ENCODE results near the gene GNPAT.
A peak's percentile ranks its signal among the peaks of the same experiment; 100 is the strongest.
"Not testable (repeated sequence)": the region's sequence is repeated elsewhere in the genome, so short reads cannot be mapped to it uniquely, and the experiment has no call there.

The GNPAT gene

DNA sequence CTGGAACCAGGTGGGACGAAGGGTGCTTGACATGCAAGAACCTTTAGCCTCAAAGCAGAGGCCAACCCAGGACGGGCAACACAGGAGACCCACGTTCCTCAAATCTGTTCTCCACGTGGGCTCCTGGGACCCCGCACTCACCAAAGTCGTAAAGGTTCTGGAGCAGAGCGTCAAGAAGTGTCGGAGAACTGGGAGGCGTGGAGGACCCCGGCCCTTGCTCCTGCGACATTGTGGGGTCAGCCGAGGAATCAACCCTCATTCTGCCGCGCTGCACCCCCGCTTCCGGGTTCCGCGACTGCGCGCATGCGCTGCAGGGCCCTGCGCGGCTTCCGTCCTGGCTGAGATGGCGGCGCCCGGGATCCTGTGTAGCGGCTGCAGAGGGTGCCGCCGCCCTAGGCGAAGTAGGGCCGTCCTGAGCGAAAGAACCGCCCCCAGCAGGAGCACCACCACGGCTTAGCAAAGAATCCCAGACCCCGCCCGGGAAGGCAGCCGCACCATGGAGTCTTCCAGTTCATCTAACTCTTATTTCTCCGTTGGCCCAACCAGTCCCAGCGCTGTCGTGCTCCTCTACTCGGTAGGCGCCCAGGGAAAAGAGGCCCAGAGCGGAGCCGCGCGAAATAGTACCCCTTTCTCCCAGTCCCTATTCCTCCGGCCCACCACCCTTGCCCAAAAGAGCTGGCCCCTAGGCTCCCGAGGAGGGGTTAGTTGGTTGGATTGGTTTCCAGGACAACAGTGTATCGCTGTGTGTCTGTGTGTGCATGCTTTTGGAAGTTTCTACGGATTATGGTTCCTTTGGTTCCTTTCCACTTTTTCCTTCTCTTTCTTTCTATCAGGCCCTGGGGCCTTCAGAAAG is at the start of gene GNPAT:
Gene GNPAT (plus strand): TSS at position 330 of the 853 bp plus-strand sequence. CDS start 167 bp downstream, at position 497.
- peak; percentile 91 to 92 for DNase-seq

DNA sequence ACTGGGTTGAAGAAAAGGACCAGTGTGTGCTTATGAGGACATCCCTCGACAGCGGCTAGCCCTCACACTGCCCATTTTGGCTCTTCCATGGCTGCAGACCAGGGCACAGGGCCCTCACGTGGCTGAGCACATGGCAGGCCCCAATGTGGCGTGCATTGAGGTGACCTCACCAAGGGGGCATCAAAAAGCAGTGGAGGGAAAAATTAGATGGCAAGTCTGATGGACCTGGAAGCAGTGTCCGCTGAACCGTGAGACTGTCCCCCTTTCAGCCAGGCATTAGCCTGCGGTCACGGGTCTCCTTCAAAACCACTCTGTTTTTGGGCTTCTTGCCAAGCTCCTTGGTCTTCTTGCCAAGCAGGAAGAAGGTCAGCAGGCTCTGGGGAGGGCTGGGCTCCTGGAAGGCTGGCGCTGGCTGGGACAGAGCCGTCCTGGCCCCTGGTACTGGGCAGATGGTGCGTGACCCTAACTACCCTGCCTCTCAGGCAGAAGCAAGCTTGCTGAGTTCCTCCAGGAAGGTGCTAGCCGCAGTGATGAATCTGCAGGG is 48.3 kb upstream of the GNPAT start:
- DNase-seq: no peak

DNA sequence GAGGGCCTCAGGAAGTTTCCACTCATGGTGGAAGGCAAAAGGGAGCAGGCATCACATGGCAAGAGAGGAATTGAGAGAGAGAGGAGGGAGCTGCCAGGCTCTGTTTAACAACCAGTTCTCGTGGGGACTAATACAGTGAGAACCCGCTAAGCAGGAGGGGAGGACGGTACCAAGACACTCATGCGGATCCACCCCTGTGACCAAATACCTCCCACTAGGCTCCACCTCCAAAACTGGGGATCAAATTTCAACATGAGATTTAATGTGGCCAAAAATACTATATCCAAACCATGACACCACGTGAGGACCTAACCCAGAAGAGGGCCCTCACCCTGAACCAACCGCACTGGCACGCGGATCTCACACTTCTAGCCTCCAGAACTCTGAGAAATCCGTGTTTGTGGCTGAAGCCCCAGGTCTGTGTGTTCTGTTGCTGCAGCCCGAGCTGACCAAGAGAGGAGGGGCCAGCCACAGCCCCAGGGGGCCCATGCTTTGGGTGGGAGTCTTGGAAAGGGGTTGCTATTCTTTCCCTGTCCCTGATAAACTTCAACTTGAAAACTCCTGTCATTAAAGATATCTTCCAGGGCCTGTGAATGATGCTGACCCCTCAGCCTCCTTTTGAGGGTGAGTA is 47.2 kb upstream of the GNPAT start:
- DNase-seq: no peak

DNA sequence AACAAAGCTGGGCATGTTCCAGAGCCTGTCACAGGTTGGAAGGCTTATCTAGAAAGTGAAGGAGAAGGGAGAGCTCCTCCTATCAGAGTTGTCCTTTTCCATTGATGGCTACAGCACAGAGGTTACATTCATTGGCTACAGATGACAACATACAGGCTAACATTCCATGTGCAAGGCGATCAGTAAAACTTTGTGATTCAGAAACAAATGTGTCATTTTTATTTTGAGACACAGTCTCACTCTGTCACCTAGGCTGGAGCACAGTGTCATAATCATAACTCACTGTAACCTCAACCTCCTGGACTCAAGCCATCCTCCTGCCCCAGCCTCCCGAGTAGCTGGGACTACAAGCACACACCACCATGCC is 46.6 kb upstream of the GNPAT start:
- no peak for DNase-seq

DNA sequence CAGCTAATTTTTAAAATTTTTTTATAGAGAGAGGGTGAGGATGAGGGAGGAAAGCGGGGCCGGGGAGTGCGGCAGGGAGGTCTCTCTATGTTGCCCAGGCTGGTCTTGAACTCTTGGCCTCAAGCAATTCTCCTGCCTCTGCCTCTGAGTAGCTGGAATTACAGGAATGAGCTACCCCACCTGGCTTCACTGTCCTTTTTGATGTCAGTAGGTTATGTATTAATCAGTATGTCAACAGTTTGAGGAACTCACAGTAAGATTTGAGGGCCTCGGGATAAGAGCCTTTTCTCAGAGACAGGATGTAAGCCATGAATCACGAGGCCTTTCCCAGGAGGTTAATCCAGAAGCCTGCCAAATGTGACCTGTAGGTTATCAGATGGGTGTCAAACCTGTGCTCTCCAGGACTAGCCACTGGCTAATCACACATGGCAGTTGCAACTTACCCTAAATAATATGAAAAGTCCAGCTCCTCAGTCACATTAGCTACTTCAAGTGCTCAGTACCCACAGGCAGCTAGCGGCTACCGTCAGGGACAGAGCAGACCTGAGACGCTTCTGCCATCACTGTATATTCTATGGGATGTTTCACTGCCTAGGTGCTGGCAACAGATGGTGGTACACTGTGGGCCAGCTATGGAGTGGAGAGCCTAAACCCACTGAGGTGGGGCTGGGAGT is 46.0 kb upstream of the GNPAT start:
- no peak for DNase-seq

DNA sequence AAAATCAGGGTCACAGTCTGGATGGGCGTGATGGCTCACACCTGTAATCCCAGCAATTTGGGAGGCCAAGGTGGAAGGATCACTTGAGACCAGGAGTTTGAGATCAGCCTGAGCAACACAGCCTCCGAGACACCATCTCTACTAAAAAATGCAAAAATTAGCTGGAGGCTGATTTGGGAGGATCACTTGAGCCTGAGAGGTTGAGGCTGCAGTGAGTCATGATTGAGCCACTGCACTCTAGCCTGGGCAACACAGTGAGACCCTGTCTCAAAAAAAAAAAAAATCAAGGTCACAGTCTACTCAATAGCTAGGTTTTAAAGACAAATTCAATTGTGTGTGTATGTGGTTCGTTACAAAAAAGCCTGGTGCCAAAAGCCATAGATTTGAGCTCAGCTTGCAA is 44.7 kb upstream of the GNPAT start:
- DNase-seq: no peak

DNA sequence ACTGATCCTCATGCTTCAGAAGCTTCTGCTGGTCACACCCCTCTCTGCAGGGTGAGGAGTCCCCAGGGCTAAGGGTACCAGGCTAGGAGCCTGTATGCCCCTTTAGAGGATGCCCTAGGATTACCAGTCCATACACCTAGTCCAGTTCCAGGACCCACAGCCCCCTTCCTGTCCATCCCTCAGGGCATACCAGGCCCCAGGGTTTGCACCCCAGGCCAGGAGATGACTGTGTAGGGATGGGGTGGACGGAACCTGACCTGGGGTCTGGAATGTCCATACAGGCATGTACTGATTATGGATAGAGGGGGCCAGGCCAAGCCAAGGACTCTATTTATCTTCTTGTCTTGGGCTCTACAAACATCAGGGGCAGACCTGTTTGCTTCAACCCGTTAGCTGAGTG is 44.3 kb upstream of the GNPAT start:
- no peak for DNase-seq

DNA sequence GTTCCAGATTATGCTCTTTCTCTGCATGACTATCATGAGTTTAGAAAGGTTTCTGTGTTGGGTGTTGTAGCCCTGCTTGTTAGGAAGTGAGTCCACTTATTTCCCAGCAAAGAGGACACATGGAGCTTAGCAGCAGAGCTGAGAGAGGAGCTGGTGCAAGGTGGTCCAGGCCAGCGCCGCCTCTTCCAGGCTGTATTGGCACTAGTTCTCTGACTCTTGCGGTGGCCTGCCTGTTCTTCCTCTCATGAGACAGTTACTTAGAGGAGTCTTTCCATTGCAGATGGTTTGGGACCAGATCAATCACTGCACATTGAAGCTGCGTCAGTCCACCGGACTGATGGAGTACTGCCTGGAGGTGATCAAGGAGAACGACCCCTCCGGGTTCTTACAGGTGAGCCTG is 41.1 kb upstream of the GNPAT start:
- no peak for DNase-seq

DNA sequence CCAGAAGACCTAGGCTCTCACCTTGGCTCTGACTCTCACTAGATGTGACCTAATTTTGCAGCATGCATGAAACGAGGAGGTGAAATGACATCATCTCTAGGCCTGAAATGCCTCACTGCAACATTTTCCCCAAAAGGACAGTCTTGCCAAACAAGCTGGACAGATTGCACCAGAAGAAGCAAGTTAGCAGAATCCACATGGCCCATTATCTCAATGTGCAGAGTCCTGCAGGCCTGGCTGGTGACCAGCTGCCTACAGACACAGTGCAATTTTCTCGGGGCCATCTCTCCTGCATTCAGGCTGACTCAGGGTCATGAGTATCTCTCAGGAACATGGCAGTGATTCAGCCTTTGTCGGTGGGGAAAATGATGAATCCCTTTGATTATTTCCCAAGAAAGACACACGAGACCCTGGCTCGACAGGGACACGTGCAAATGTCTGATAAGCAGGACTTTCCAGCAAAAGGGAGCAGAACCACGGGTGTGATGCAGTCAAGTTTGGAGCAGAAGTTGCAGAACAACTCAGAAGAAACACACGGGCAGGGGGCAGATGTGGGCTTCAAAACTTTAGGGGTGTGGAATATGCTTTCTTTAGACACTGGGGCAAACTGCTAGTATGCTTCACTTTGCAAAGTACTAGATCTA is 40.5 kb upstream of the GNPAT start:
- DNase-seq: no peak

DNA sequence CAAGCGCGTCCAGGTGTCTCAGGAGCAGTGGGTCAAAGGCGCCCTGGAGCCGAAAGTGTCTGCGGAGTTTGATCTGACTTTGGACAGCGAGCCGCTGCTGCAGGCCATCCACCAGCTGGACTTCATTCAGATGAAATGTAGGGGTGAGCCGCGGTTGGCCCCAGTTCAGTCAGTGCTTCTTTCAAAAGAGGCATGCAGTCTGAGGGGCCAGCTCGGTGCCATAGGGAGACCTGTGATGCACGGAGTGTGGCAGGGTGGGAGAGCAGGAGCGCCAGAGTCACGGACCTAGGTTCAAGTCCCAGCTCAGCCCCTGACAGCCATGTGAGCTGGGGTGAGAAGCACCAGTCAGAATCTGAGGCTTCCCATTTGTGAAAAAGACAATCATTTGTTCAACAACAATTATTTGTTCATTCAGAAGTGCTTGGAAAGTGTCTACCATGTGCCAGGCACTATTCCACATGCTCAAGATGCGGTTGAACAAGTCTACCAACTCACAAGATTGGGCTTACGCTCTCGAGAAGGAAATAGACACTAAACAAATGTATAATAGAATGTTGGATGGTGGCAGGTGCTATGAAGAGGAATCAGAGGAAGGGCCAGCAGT is 39.5 kb upstream of the GNPAT start:
- DNase-seq: no peak

DNA sequence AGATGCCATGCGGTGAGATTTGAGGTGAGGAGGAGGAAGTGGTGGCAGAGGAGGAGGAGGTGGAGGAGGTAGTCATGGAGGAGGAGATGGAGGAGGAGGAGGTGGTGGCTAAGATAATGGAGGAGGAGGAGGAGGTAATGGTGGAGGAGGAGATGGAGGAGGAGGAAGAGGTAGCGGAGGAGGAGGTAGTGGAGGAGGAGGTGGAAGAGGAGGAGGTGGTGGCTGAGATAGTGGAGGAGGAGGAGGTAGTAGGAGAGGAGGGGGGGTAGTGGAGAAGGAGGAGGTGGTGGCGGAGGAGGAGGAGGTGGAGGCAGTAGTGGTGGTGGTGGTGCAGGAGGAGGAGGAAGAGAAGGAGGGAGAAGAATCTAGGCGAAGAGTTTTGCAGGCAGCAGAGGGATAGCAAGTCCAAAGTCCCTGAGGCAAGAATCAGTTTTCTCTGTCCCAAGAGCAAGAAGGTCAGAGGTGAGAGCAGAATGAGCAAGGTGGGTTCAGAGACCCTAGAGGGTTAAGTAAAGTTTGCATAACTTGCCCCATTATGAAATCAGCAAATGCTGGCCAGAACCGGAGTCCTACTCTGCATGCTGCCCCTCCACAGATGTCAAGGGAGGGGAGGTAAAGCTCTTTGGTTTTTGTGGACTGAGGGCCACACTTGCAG is 38.9 kb upstream of the GNPAT start:
- no peak for DNase-seq

DNA sequence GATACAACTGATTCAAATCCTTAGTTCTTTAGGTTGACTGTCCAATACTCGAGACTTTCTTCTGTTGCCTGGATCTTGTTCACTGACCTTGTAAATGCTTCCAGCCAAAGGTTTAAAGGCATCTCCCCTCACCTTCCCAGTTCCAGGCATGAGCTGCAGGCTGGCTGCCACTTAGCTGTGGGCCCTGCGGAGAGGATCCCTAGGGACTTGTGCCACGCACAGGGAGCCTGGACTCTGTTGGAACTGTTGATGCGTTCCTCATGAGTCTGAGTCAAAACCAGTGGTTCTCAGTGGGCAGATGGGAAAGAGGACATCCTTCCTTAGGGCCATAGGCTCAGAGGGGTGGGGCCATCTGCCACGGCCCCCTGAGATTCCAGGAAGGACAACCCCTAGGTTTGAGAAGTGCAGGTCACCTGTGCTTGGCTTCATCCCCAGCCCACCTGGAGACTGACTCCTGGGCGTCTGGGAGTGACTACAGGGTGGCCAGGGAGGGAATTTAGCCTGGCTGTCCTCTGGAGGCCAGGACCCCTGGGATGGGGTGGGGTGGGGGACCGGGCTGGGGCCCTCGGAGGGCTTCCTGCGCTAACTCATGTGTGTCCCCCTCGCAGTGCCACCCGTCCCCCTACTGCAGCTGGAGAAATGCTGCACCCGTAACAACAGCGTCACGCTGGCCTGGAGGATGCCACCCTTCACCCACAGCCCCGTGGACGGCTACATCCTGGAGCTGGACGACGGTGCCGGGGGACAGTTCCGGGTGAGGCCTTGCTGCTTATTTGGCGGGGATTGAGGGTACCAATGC is 37.6 kb upstream of the GNPAT start:
- no peak for DNase-seq

DNA sequence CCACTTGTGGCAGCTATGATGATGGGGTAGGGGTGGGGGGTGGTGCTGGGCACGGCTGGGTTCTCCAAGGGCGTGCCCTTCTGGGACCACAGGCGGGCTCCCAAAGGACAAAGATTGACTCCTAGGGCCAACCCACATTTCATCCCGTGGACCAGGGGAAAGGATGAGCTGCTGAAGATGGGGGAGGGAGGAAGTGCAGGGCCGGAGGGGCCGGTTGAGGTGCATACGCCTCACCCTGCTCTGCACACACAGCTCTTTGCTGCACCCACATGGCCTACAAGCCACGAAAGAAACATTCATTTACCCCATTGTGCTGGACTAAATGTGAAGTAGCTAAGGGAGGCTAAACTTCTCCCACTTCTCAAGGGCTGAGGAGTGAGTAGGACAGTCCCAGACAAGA is 34.2 kb upstream of the GNPAT start:
- no peak for DNase-seq

DNA sequence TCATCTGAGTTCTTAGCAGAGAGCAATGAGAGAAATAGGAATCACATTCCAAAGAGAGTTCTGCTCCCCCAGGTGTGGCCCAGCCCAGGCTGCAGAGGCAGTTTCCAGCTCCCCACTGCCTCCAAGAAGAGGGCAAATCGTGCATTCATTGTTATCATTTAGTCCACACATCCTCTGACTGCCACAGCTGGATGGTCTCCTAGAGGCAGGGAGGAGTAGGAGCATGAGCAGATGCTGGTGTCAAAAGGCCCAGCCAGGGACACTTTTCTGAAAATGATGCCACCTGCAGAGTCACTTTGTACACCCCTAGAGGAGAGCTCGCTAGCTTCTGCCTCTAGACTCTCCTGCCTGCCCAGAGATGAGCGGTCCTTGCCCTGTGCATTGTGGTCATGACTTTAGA is 33.6 kb upstream of the GNPAT start:
- DNase-seq: no peak

DNA sequence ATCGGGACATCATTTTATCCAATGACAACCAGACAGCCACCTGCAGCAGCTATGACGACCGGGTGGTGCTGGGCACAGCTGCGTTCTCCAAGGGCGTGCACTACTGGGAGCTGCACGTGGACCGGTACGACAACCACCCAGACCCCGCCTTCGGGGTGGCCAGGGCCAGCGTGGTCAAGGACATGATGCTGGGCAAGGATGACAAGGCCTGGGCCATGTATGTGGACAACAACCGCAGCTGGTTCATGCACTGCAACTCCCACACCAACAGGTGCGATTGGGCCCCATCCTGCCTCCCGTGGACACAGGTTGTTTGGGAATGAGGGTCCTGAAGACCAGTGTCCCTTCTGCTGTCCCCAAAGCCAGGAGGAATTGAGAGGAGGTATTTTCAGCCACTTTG is 32.0 kb upstream of the GNPAT start:
- DNase-seq: no peak

DNA sequence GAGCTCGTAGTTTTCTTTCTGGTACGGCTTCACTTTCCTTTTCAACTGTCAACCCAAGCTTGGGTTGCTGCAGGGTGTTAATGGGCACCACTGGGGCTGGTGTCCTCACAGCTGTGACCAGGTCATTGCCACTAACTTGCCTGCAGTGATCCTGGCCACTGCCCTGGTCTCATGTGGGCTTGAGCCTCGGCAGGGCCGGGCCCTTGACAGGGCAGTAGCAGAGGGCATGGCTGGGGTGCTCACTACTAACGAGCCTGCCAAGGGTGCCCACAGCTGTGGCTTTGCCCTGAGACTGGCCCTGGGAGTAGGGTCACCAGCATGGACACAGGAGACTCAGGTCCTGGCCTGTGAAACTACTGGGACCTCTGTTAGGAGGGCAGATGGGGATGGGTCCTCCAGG is 31.5 kb upstream of the GNPAT start:
- DNase-seq: no peak

DNA sequence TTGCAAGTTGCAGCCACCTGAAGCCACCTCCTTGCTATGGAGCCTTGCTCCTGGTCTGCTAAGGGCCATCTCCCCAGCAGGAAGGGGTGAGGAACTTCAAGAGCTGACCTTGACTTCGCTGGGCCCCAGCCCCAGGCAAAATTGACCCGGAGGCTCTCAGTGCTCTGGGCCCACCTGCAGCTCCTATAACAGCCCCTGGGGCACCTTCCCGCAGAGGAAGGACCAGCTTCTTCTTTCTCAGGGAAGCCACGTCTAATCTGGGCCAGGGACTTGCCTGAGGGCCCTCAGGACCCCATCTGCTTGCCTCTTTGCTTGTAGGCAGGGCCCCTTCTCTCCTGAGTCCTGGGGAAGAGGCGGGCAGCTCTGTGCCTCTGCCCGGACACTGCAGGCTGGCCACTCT is 30.9 kb upstream of the GNPAT start:
- DNase-seq: no peak

DNA sequence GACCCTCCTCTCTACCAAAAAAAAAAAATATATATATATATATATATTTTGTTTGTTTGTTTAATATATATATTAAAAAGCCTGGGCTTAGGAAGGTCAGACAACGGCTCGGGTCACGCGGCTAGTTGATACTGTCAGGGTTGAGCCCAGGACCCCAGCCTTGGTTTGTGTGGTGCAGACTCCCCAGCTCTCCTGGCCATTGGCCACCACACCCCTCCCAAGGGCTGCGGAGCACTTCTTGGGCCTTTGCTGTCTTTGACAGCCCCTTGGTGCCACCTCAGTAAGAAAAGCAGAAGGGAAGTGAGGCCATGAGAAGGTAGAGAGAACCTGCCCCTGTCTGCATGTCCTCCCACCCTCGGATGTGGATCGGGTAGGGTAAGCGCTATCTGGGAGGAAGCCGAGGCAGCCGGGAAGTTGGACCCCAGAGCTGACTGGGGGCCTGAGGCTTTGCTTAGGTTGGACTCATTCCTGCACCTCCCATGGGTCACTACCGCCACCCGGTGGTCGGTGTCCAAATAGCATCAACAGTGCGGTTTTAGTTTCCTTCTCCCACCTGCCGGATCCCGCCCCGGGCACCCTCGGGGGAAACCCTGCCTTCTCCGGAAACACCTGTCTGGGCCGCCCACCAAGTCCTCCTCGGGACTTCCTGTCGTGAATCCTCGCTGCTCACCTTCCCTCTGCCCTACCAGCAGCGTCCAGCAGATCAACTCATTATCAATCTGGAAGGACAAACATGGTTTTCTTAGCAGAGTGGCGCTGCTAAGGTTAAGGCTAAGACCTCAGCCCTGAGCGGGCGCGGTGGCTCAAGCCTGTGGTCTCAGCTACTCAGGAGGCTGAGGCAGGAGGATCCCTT is 29.8 kb upstream of the GNPAT start:
- peak; percentile 94 to 95 for DNase-seq

DNA sequence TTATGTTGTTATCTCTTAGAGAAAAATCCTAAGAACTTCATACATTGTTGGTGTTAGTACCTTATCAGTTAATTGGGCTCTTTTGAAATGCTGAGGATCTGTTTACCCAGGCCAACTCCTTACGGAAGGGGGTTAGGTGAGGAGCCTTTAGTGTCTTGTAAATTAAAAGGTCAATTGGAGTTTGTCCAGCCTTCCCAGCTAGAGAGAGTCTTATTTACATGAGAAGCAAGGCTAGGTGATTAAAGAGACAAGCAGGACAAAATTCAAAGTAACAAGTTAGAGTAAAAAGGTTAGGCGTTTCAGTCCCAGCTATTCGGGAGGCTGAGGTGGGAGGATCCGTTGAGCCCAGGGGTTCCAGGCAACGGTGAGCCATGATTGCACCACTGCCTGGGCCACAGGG is 28.7 kb upstream of the GNPAT start:
- not testable (repeated sequence) for DNase-seq

DNA sequence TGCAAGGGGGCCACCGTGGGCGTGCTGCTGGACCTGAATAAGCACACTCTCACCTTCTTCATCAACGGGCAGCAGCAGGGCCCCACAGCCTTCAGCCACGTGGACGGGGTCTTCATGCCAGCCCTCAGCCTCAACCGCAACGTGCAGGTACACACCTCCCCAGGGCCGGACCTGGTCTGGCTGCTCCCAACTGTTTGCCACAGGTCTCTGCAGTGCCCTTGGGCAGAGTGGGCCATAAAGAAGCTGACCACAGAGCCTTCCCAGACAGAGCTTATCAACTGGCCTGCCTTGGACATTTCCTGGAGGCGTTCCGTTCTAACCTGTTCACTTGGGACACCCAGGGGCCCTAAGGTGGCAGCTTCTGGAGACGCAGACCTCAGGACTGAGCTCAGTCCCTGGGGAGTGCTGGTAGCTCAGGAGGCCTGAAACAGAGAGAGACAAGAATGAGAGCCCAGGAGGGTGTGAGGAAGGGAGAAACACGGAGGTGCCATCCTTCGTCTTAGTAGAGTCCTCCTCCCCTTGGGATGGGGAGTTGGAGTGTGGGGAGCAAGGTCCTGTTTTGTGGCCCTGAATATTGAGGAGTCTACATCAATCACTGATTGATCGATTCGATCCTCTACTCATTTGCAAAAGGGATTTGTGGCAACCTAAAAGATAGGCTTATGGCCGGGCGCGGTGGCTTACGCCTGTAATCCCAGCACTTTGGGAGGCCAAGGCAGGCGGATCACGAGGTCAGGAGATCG is 27.0 kb upstream of the GNPAT start:
- no peak for DNase-seq

All from stimulated activated CD4-positive, alpha-beta T cell treated with anti-CD3 and anti-CD28 coated beads, Interleukin-2, amount 100 ng/mL, for 24 hours (primary cell).